A204.1 (cell line): ENCODE results near the gene ANKRD28.
A peak's percentile ranks its signal among the peaks of the same experiment; 100 is the strongest.

Experiments used
- FAIRE-seq: peaks from 2 replicates; lab custom pipeline; 2012; peaks lifted over from hg19 to GRCh38; lab: Jason Lieb, UNC

Gene ANKRD28

GRCh38 chr3:15660055-15660935 is 137.5 kb downstream of the ANKRD28 start:
- no peak for FAIRE-seq

GRCh38 chr3:15659254-15659975 is 138.4 kb downstream of the ANKRD28 start:
- no peak for FAIRE-seq

GRCh38 chr3:15657016-15657415 is 140.8 kb downstream of the ANKRD28 start:
- no peak for FAIRE-seq

GRCh38 chr3:15656342-15656741 is 141.4 kb downstream of the ANKRD28 start:
- FAIRE-seq, result no peak

- no peak for FAIRE-seq
Measured at GRCh38 chr3:15654891-15655290, 142.9 kb downstream of the ANKRD28 start.

- FAIRE-seq, result no peak
Measured at GRCh38 chr3:15654127-15654526, 143.7 kb downstream of the ANKRD28 start.

GRCh38 chr3:15653321-15653720 is 144.5 kb downstream of the ANKRD28 start:
- FAIRE-seq, result no peak

- FAIRE-seq, result no peak
Measured at GRCh38 chr3:15651396-15651795, 146.4 kb downstream of the ANKRD28 start.

- FAIRE-seq, result no peak
Measured at GRCh38 chr3:15649858-15650257, 147.9 kb downstream of the ANKRD28 start.

- FAIRE-seq, result no peak
Measured at GRCh38 chr3:15649341-15649740, 148.4 kb downstream of the ANKRD28 start.

GRCh38 chr3:15647611-15648167 is 150.1 kb downstream of the ANKRD28 start:
- FAIRE-seq, result no peak

- no peak for FAIRE-seq
Measured at GRCh38 chr3:15646851-15647511, 150.8 kb downstream of the ANKRD28 start.

GRCh38 chr3:15645740-15646501 is 151.9 kb downstream of the ANKRD28 start:
- no peak for FAIRE-seq

GRCh38 chr3:15645246-15645645 is 152.5 kb downstream of the ANKRD28 start:
- FAIRE-seq, result no peak

GRCh38 chr3:15638891-15639262 is 158.9 kb downstream of the ANKRD28 start:
- FAIRE-seq, result no peak

- FAIRE-seq, result no peak
Measured at GRCh38 chr3:15638193-15638890, 159.4 kb downstream of the ANKRD28 start.

GRCh38 chr3:15637131-15637951 is 160.4 kb downstream of the ANKRD28 start:
- FAIRE-seq, result no peak

- peak; percentile 88 for FAIRE-seq
Measured at GRCh38 chr3:15636028-15636709, 161.6 kb downstream of the ANKRD28 start.

- no peak for FAIRE-seq
Measured at GRCh38 chr3:15635121-15635661, 162.6 kb downstream of the ANKRD28 start.
